NT2/D1 (cell line): Measurements from ENCODE around the gene ROBO1.

Experiments used
- DNase-seq: peaks from one replicate; pipeline ENCODE4 v3.0.0-alpha.2; 2011; ENCODE audit warnings: low read depth, low spot score
- H3K27me3 ChIP-seq: 2 replicates; pipeline ENCODE4 v1.6.0; 2011; ENCODE audit warnings: mild to moderate bottlenecking; ENCODE audit not compliant: insufficient read length, insufficient read depth
- H3K36me3 ChIP-seq: 2 replicates; pipeline ENCODE4 v1.6.1; 2011; ENCODE audit warnings: mild to moderate bottlenecking, low read length, mixed read lengths; ENCODE audit not compliant: insufficient read depth, insufficient read length
- H3K4me1 ChIP-seq: 2 replicates; pipeline ENCODE4 v1.5.1; 2011; ENCODE audit not compliant: insufficient read depth, insufficient read length
- H3K4me3 ChIP-seq: 2 replicates; pipeline ENCODE4 v1.5.1; 2011; ENCODE audit warnings: low read depth; ENCODE audit not compliant: insufficient read length
- H3K9ac ChIP-seq: 2 replicates; pipeline ENCODE4 v1.6.0; 2011; ENCODE audit warnings: low read depth; ENCODE audit not compliant: insufficient read length
- H3K9me3 ChIP-seq: 2 replicates; pipeline ENCODE4 v1.5.1; 2011; ENCODE audit warnings: mild to moderate bottlenecking, low read length; ENCODE audit not compliant: insufficient read depth
- SUZ12 ChIP-seq: IDR thresholded peaks from 2 replicates; pipeline ENCODE4 v1.6.1; 2011; ENCODE audit not compliant: insufficient read length, insufficient read depth; ENCODE audit errors: extremely low read depth
- YY1 ChIP-seq: IDR thresholded peaks from 2 replicates; pipeline ENCODE4 v1.6.1; 2011; ENCODE audit not compliant: insufficient read length, insufficient read depth
- ZNF274 ChIP-seq: IDR thresholded peaks from 2 replicates; pipeline ENCODE4 v1.6.1; 2011; ENCODE audit warnings: mild to moderate bottlenecking, low read depth, low read length

ROBO1 gene

GRCh38 chr3:78659386-78659987 lies 1108.3 kb downstream of the ROBO1 start:
- Histone ChIP-seq H3K9ac (no peak overlapping the region), H3K4me3 (no peak overlapping the region), H3K4me1 (no peaks in the 10 kb centered on the region), H3K27me3 (no peaks in the 10 kb centered on the region), H3K36me3 (peaks cover 6% of the 10 kb centered on the region), H3K9me3 (no peaks in the 10 kb centered on the region)
- DNase-seq, result peak; percentile 22
- TF ChIP-seq ZNF274, result no peak
- no peak for TF ChIP-seq YY1
- no peak for TF ChIP-seq SUZ12

GRCh38 chr3:78647726-78648125 lies 1120.1 kb downstream of the ROBO1 start:
- no peak for DNase-seq
- H3K9ac ChIP-seq, result no peak overlapping the region
- H3K9me3 ChIP-seq, result no peaks in the 10 kb centered on the region
- TF ChIP-seq SUZ12 (no peak), ZNF274 (no peak), YY1 (no peak)
- peaks cover 3% of the 10 kb centered on the region for H3K36me3 ChIP-seq
- no peak overlapping the region for H3K4me3 ChIP-seq
- H3K27me3 ChIP-seq, result no peaks in the 10 kb centered on the region
- no peaks in the 10 kb centered on the region for H3K4me1 ChIP-seq

- no peak overlapping the region for H3K9ac ChIP-seq
- no peaks in the 10 kb centered on the region for H3K36me3 ChIP-seq
- H3K4me3 ChIP-seq, result no peak overlapping the region
- no peaks in the 10 kb centered on the region for H3K4me1 ChIP-seq
- TF ChIP-seq SUZ12 (no peak), ZNF274 (no peak), YY1 (no peak)
- no peaks in the 10 kb centered on the region for H3K9me3 ChIP-seq
- DNase-seq, result peak; percentile 81
- no peaks in the 10 kb centered on the region for H3K27me3 ChIP-seq
Measured at GRCh38 chr3:78645628-78646310, 1122.0 kb downstream of the ROBO1 start.

- Histone ChIP-seq H3K4me1 (no peaks in the 10 kb centered on the region), H3K9ac (no peak overlapping the region), H3K36me3 (no peaks in the 10 kb centered on the region), H3K4me3 (no peak overlapping the region), H3K9me3 (no peaks in the 10 kb centered on the region), H3K27me3 (no peaks in the 10 kb centered on the region)
- DNase-seq, result no peak
- no peak for TF ChIP-seq YY1
- TF ChIP-seq ZNF274, result no peak
- TF ChIP-seq SUZ12, result no peak
Measured at GRCh38 chr3:78644847-78645246, 1123.0 kb downstream of the ROBO1 start.

- Histone ChIP-seq H3K27me3 (no peaks in the 10 kb centered on the region), H3K9me3 (no peaks in the 10 kb centered on the region), H3K4me1 (no peaks in the 10 kb centered on the region), H3K9ac (no peak overlapping the region), H3K36me3 (peaks cover 2% of the 10 kb centered on the region), H3K4me3 (no peak overlapping the region)
- no peak for DNase-seq
- TF ChIP-seq YY1 (no peak), SUZ12 (no peak), ZNF274 (no peak)
Measured at GRCh38 chr3:78642226-78643035, 1125.4 kb downstream of the ROBO1 start.

GRCh38 chr3:78641703-78642102 lies 1126.1 kb downstream of the ROBO1 start:
- Histone ChIP-seq H3K9ac (no peak overlapping the region), H3K36me3 (peaks cover 2% of the 10 kb centered on the region), H3K9me3 (no peaks in the 10 kb centered on the region), H3K4me3 (no peak overlapping the region), H3K4me1 (no peaks in the 10 kb centered on the region), H3K27me3 (no peaks in the 10 kb centered on the region)
- no peak for DNase-seq
- TF ChIP-seq YY1, result no peak

- Histone ChIP-seq H3K27me3 (no peaks in the 10 kb centered on the region), H3K9me3 (no peaks in the 10 kb centered on the region), H3K4me1 (no peaks in the 10 kb centered on the region), H3K36me3 (peaks cover 9% of the 10 kb centered on the region), H3K4me3 (no peak overlapping the region), H3K9ac (no peak overlapping the region)
- TF ChIP-seq SUZ12 (no peak), YY1 (no peak), ZNF274 (no peak)
- no peak for DNase-seq
Measured at GRCh38 chr3:78634316-78634715, 1133.5 kb downstream of the ROBO1 start.
